ENCODE data around the gene COMTD1.
A peak's percentile ranks its signal among the peaks of the same experiment; 100 is the strongest.

COMTD1 gene

GRCh38 chr10:75235375-75236177 lies at the start of gene COMTD1:
Gene COMTD1, minus strand, starts transcription at chr10:75235957. Its CDS starts 29 bp downstream, at chr10:75235928.
- peak; percentile 74 for DNase-seq

GRCh38 chr10:75283671-75284470 lies 48.1 kb upstream of the COMTD1 start:
- no peak for DNase-seq

GRCh38 chr10:75283078-75283670 lies 47.4 kb upstream of the COMTD1 start:
- DNase-seq, result no peak

- no peak for DNase-seq
Measured at GRCh38 chr10:75281974-75282373, 46.2 kb upstream of the COMTD1 start.

GRCh38 chr10:75280236-75280635 lies 44.5 kb upstream of the COMTD1 start:
- DNase-seq, result no peak

GRCh38 chr10:75276069-75276872 lies 40.5 kb upstream of the COMTD1 start:
- no peak for DNase-seq

- no peak for DNase-seq
Measured at GRCh38 chr10:75272896-75273295, 37.1 kb upstream of the COMTD1 start.

GRCh38 chr10:75272094-75272493 lies 36.3 kb upstream of the COMTD1 start:
- no peak for DNase-seq

- DNase-seq, result no peak
Measured at GRCh38 chr10:75269605-75270004, 33.8 kb upstream of the COMTD1 start.

GRCh38 chr10:75266945-75267344 lies 31.2 kb upstream of the COMTD1 start:
- no peak for DNase-seq

GRCh38 chr10:75265856-75266255 lies 30.1 kb upstream of the COMTD1 start:
- no peak for DNase-seq

GRCh38 chr10:75263806-75264205 lies 28.0 kb upstream of the COMTD1 start:
- no peak for DNase-seq

GRCh38 chr10:75261813-75262705 lies 26.3 kb upstream of the COMTD1 start:
- DNase-seq, result peak; percentile 23

- DNase-seq, result no peak
Measured at GRCh38 chr10:75260990-75261389, 25.2 kb upstream of the COMTD1 start.

- no peak for DNase-seq
Measured at GRCh38 chr10:75254739-75255138, 19.0 kb upstream of the COMTD1 start.

GRCh38 chr10:75253281-75254220 lies 17.8 kb upstream of the COMTD1 start:
- DNase-seq, result no peak

GRCh38 chr10:75250934-75251333 lies 15.2 kb upstream of the COMTD1 start:
- no peak for DNase-seq

GRCh38 chr10:75247797-75248196 lies 12.0 kb upstream of the COMTD1 start:
- no peak for DNase-seq

GRCh38 chr10:75246506-75246905 lies 10.7 kb upstream of the COMTD1 start:
- DNase-seq, result no peak
